Measurements from ENCODE around the gene LILRA1.
"Not testable (repeated sequence)": the region's sequence is repeated elsewhere in the genome, so short reads cannot be mapped to it uniquely, and the experiment has no call there.

Gene LILRA1

GRCh38 chr19:54630782-54631181, 37.4 kb downstream of the LILRA1 start:
- peak overlapping the region; percentile 38 for H3K4me3 ChIP-seq
- peak overlapping the region in 1 of 2 donors; percentile 32 for H3K27ac ChIP-seq
- no peak for DNase-seq (ENCODE audit: low spot score)
- no peak for TF ChIP-seq CTCF (IDR thresholded peaks at IDR 0.05)

GRCh38 chr19:54631489-54632337, 38.3 kb downstream of the LILRA1 start:
- not testable (repeated sequence) for DNase-seq (ENCODE audit: low spot score); H3K4me3 ChIP-seq; H3K27ac ChIP-seq

- DNase-seq (ENCODE audit: low spot score); H3K4me3 ChIP-seq; H3K27ac ChIP-seq: not testable (repeated sequence)
Observed at GRCh38 chr19:54632517-54632916, 39.1 kb downstream of the LILRA1 start.

- Histone ChIP-seq H3K27ac (no peak overlapping the region), H3K4me3 (no peak overlapping the region)
- no peak for DNase-seq (ENCODE audit: low spot score)
- TF ChIP-seq CTCF (IDR thresholded peaks at IDR 0.05): no peak
Observed at GRCh38 chr19:54633401-54633800, 40.0 kb downstream of the LILRA1 start.

- DNase-seq (ENCODE audit: low spot score); H3K27ac ChIP-seq; H3K4me3 ChIP-seq: not testable (repeated sequence)
Observed at GRCh38 chr19:54636081-54636480, 42.6 kb downstream of the LILRA1 start.

- no peak for TF ChIP-seq CTCF (IDR thresholded peaks at IDR 0.05)
- H3K27ac ChIP-seq: no peak overlapping the region
- no peak for DNase-seq (ENCODE audit: low spot score)
- no peak overlapping the region for H3K4me3 ChIP-seq
Observed at GRCh38 chr19:54638683-54639082, 45.3 kb downstream of the LILRA1 start.

GRCh38 chr19:54642953-54643352, 49.5 kb downstream of the LILRA1 start:
- not testable (repeated sequence) for H3K27ac ChIP-seq; DNase-seq (ENCODE audit: low spot score); H3K4me3 ChIP-seq

- not testable (repeated sequence) for DNase-seq (ENCODE audit: low spot score)
- peak overlapping the region in 1 of 2 donors; percentile 11 for H3K27ac ChIP-seq
Observed at GRCh38 chr19:54643583-54643982, 50.2 kb downstream of the LILRA1 start.

GRCh38 chr19:54644056-54644455, 50.6 kb downstream of the LILRA1 start:
- DNase-seq (ENCODE audit: low spot score): no peak
- no peak for TF ChIP-seq CTCF (IDR thresholded peaks at IDR 0.05)
- peak overlapping the region in 1 of 2 donors; percentile 11 for H3K27ac ChIP-seq
- no peak overlapping the region for H3K4me3 ChIP-seq

More at GRCh38 chr19:54643583-54643982, 50.2 kb downstream of the LILRA1 start:
- not testable (repeated sequence) for H3K4me3 ChIP-seq
